ENCODE results near the gene SPDYA.
A peak's percentile ranks its signal among the peaks of the same experiment; 100 is the strongest.

SPDYA gene

DNA sequence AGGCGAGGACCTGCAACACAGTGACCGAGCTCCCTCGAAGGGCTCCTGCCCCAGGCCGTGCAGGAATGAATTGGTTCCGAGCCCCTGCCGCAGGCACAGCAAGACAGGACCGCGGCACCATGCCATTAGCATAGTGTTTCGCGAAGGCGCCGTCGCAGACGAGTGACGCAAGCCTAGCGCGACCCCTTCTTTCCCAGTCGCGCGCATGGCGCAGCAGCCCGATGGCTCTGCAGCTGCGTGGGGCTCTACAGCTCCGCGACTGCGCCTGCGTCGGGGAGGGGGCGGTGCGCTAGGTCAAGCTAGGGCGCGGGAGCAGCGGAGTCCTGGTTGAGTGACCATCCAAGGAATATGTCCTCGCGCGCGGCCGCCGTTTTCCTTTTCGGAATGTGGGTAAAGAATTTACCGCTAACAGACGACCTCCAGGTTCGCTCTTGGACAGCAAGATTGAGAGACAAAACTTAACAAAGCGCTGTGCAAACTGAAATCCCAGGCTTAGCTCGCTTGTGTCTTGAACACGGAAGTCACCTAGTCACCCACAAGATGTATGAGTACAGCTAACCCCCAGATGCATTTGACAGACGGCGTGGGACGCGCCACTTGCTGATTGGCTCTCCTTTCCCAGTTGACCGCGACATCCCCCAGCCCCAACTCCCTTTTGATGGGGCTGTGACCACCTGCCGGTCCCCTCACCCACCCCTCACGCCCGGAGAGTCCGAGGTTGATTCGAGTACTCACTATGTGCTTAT, 59.7 kb downstream of the SPDYA start, which contains the start of gene TRMT61B (continued):
- TF ChIP-seq ZNF202 (tag by site-specific recombination; IDR thresholded peaks at IDR 0.05; ENCODE audit: borderline replicate concordance) (no peak), ZIC2 (tag by site-specific recombination; IDR thresholded peaks at IDR 0.05) (0 out of 2 replicates have a peak, but pooled peaks have one; percentile 46), WT1 (tag by site-specific recombination; IDR thresholded peaks at IDR 0.05) (no peak), BCL11B (tag by site-specific recombination; IDR thresholded peaks at IDR 0.05; ENCODE audit: low read depth) (peak; percentile 52; the same call in 1 of the 2 replicates), ZNF777 (tag by site-specific recombination; IDR thresholded peaks at IDR 0.05; ENCODE audit: borderline replicate concordance) (no peak), ZNF658 (tag by site-specific recombination; IDR thresholded peaks at IDR 0.05) (no peak), IKZF3 (tag by site-specific recombination; IDR thresholded peaks at IDR 0.05) (no peak), ZNF530 (tag by site-specific recombination; IDR thresholded peaks at IDR 0.05; ENCODE audit: low read depth) (no peak), ZNF624 (tag by site-specific recombination; IDR thresholded peaks at IDR 0.05) (no peak), ZBTB17 (tag by site-specific recombination; IDR thresholded peaks at IDR 0.05) (peak; percentile 98), ZXDB (tag by site-specific recombination; IDR thresholded peaks at IDR 0.05) (peak; percentile 87), ZNF341 (tag by site-specific recombination; IDR thresholded peaks at IDR 0.05; ENCODE audit: low read depth) (no peak), MEIS1 (CRISPR knock-in tag; IDR thresholded peaks at IDR 0.05; ENCODE audit: borderline replicate concordance) (no peak), ZNF133 (tag by site-specific recombination; IDR thresholded peaks at IDR 0.05) (no peak), GLIS1 (tag by site-specific recombination; IDR thresholded peaks at IDR 0.05) (no peak), PRDM1 (tag by site-specific recombination; IDR thresholded peaks at IDR 0.05) (no peak), ZNF626 (tag by site-specific recombination; IDR thresholded peaks at IDR 0.05) (no peak), ZNF404 (tag by site-specific recombination; IDR thresholded peaks at IDR 0.05) (no peak), KLF9 (tag by site-specific recombination; IDR thresholded peaks at IDR 0.05; ENCODE audit: low read depth) (peak; percentile 60)
- TF ChIP-seq, protein P1, sequence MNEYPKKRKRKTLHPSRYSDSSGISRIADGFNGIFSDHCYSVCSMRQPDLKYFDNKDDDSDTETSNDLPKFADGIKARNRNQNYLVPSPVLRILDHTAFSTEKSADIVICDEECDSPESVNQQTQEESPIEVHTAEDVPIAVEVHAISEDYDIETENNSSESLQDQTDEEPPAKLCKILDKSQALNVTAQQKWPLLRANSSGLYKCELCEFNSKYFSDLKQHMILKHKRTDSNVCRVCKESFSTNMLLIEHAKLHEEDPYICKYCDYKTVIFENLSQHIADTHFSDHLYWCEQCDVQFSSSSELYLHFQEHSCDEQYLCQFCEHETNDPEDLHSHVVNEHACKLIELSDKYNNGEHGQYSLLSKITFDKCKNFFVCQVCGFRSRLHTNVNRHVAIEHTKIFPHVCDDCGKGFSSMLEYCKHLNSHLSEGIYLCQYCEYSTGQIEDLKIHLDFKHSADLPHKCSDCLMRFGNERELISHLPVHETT (tag by site-specific recombination; IDR thresholded peaks at IDR 0.05), result no peak
- TF ChIP-seq, protein P2, sequence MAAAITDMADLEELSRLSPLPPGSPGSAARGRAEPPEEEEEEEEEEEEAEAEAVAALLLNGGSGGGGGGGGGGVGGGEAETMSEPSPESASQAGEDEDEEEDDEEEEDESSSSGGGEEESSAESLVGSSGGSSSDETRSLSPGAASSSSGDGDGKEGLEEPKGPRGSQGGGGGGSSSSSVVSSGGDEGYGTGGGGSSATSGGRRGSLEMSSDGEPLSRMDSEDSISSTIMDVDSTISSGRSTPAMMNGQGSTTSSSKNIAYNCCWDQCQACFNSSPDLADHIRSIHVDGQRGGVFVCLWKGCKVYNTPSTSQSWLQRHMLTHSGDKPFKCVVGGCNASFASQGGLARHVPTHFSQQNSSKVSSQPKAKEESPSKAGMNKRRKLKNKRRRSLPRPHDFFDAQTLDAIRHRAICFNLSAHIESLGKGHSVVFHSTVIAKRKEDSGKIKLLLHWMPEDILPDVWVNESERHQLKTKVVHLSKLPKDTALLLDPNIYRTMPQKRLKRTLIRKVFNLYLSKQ (tag by site-specific recombination; IDR thresholded peaks at IDR 0.05; ENCODE audit: borderline replicate concordance), result no peak
- TF ChIP-seq, protein P3, sequence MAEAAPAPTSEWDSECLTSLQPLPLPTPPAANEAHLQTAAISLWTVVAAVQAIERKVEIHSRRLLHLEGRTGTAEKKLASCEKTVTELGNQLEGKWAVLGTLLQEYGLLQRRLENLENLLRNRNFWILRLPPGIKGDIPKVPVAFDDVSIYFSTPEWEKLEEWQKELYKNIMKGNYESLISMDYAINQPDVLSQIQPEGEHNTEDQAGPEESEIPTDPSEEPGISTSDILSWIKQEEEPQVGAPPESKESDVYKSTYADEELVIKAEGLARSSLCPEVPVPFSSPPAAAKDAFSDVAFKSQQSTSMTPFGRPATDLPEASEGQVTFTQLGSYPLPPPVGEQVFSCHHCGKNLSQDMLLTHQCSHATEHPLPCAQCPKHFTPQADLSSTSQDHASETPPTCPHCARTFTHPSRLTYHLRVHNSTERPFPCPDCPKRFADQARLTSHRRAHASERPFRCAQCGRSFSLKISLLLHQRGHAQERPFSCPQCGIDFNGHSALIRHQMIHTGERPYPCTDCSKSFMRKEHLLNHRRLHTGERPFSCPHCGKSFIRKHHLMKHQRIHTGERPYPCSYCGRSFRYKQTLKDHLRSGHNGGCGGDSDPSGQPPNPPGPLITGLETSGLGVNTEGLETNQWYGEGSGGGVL (tag by site-specific recombination; IDR thresholded peaks at IDR 0.05), result no peak
- TF ChIP-seq, protein P4, sequence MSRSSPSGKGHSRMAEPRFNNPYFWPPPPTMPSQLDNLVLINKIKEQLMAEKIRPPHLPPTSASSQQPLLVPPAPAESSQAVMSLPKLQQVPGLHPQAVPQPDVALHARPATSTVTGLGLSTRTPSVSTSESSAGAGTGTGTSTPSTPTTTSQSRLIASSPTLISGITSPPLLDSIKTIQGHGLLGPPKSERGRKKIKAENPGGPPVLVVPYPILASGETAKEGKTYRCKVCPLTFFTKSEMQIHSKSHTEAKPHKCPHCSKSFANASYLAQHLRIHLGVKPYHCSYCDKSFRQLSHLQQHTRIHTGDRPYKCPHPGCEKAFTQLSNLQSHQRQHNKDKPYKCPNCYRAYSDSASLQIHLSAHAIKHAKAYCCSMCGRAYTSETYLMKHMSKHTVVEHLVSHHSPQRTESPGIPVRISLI (tag by site-specific recombination; IDR thresholded peaks at IDR 0.05), result no peak
- TF ChIP-seq, protein P5, sequence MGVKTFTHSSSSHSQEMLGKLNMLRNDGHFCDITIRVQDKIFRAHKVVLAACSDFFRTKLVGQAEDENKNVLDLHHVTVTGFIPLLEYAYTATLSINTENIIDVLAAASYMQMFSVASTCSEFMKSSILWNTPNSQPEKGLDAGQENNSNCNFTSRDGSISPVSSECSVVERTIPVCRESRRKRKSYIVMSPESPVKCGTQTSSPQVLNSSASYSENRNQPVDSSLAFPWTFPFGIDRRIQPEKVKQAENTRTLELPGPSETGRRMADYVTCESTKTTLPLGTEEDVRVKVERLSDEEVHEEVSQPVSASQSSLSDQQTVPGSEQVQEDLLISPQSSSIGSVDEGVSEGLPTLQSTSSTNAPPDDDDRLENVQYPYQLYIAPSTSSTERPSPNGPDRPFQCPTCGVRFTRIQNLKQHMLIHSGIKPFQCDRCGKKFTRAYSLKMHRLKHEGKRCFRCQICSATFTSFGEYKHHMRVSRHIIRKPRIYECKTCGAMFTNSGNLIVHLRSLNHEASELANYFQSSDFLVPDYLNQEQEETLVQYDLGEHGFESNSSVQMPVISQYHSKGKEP (tag by site-specific recombination; IDR thresholded peaks at IDR 0.05), result peak; percentile 71

Measured in HEK293 (cell line).